Measurements from ENCODE around the gene MIDN.

- TF ChIP-seq EZH2 (IDR thresholded peaks at IDR 0.05; ENCODE audit: borderline replicate concordance, low read depth, low read length, severe bottlenecking) (no peak), CTCF (IDR thresholded peaks at IDR 0.05; ENCODE audit: extremely low read depth in 1 of 2, insufficient read depth in 1 of 2, low read depth in 1 of 2, low read length in 2 of 2) (no peak)
These were observed 32.5 kb downstream of the MIDN start for GRCh38 chr19:1280636-1281568.

All from endothelial cell of umbilical vein (primary cell).